Gastrocnemius medialis (tissue), 4 donors: ENCODE data around the gene BRI3. TPM values are rescaled to one million over a fixed set of nuclear protein-coding genes. Genes with fewer than 3 reads are reported as not detected.

ENCODE experiments used
- ATAC-seq, 2 donors: fragments of 150-250 bp; one replicate each; pipeline ENCODE4 v1.9.1; 2016
- DNase-seq, 2 donors: peaks; one replicate each; pipeline ENCODE4 v3.0.0-alpha.2; 2019
- H3K27ac ChIP-seq, 4 donors: fragments of 200-600 bp; sonication (generic); 1 replicate in 1 of 4; 2 replicates in 3 of 4; pipeline ENCODE4 v1.5.1; 2016 to 2018; ENCODE audit warnings: mild to moderate bottlenecking in 2 of 4, moderate library complexity in 1 of 4
- H3K27me3 ChIP-seq, 3 donors: fragments of 200-600 bp; sonication (generic) in 2 of 3; 1 replicate in 1 of 3; 2 replicates in 2 of 3; pipeline versions ENCODE4 v1.5.1 to v1.6.0; 2016 to 2019; ENCODE audit warnings: mild to moderate bottlenecking in 1 of 3, moderate library complexity in 1 of 3
- H3K36me3 ChIP-seq, 2 donors: fragments of 200-600 bp; sonication (generic) in 1 of 2; one replicate each; pipeline ENCODE4 v1.5.1; 2017 to 2018
- H3K4me1 ChIP-seq, 2 donors: fragments of 200-600 bp; sonication (generic) in 1 of 2; one replicate each; pipeline ENCODE4 v1.5.1; 2016 to 2017; ENCODE audit warnings: mild to moderate bottlenecking in 2 of 2
- H3K4me3 ChIP-seq, 4 donors: fragments of 200-600 bp; sonication (generic) in 3 of 4; 1 replicate in 1 of 4; 2 replicates in 3 of 4; pipeline ENCODE4 v1.5.1; 2016 to 2019; ENCODE audit warnings: mild to moderate bottlenecking in 2 of 4
- H3K9me3 ChIP-seq, 3 donors: fragments of 200-600 bp; sonication (generic) in 2 of 3; 1 replicate in 1 of 3; 2 replicates in 2 of 3; pipeline ENCODE4 v1.5.1; 2016 to 2019
- CTCF ChIP-seq, 5 experiments: fragments of 450-650 bp in 3 of 5; fragments of 200-600 bp in 2 of 5; sonication (generic) in 2 of 5; IDR thresholded peaks in 4 of 5; conservative IDR thresholded peaks in 1 of 5; 1 replicate in 4 of 5; 2 replicates in 1 of 5; pipeline ENCODE4 v1.5.1; 2016 to 2019; ENCODE audit warnings: antibody characterized with exemption in 5 of 5, mild to moderate bottlenecking in 3 of 5, moderate library complexity in 3 of 5
- POLR2A ChIP-seq, 2 donors: fragments of 450-650 bp; IDR thresholded peaks; one replicate each; pipeline ENCODE4 v1.6.1; 2017; ENCODE audit warnings: antibody characterized with exemption in 2 of 2, mild to moderate bottlenecking in 2 of 2, moderate library complexity in 2 of 2
- in situ Hi-C, 4 donors: fragments of 200-750 bp; cut with MboI; loops; one replicate each; pipeline versions ENCODE4 v1.15.0 to v1.8.0; 2017; ENCODE audit warnings: low sequenced_read_pairs in 4 of 4
- intact Hi-C: fragments of 100-400 bp; cut with DNase I; formaldehyde crosslinking; loops from one replicate; pipeline ENCODE4 v1.15.1; 2023; ENCODE audit warnings: low total_unique reads
- total RNA-seq, 4 donors: library from RNA; depleted of rRNA; stranded (reverse); fragments of >200 nt; gene quantifications; one replicate each; pipeline versions ENCODE4 v1.1.0 to v1.2.3, GENCODE V29; 2016

The BRI3 gene
- total RNA-seq, 4 donors from 2014 or later: 60.5 to 180 (median 114) TPM

GRCh38 chr7:98297626-98298286 is 16.3 kb downstream of the BRI3 start:
- Histone ChIP-seq H3K9me3 (no peaks in the 10 kb centered on the region), H3K27me3 (no peaks in the 10 kb centered on the region), H3K36me3 (peaks cover 0 to 18% of the 10 kb centered on the region in 2 donors), H3K4me3 (no peak overlapping the region), H3K27ac (no peak overlapping the region), H3K4me1 (peaks cover 3% of the 10 kb centered on the region in 2 donors)
- in situ Hi-C loops: no loop called here
- DNase-seq: no peak
- no peak for ATAC-seq
- TF ChIP-seq POLR2A (IDR thresholded peaks at IDR 0.05): no peak
- TF ChIP-seq CTCF (IDR thresholded peaks at IDR 0.05 in 4 of 5, conservative IDR thresholded peaks at IDR 0.05 in 1 of 5): no peak
- intact Hi-C loops: no loop called here

- Histone ChIP-seq H3K27me3 (no peaks in the 10 kb centered on the region), H3K27ac (no peak overlapping the region), H3K36me3 (no peaks in the 10 kb centered on the region), H3K4me1 (no peaks in the 10 kb centered on the region), H3K9me3 (no peaks in the 10 kb centered on the region), H3K4me3 (no peak overlapping the region)
- in situ Hi-C loops: no loop called here
- intact Hi-C loops: no loop called here
- no peak for DNase-seq
- TF ChIP-seq POLR2A (IDR thresholded peaks at IDR 0.05) (no peak), CTCF (IDR thresholded peaks at IDR 0.05 in 4 of 5, conservative IDR thresholded peaks at IDR 0.05 in 1 of 5) (no peak)
- no peak for ATAC-seq
Observed at GRCh38 chr7:98300595-98301372, 19.3 kb downstream of the BRI3 start.

GRCh38 chr7:98301693-98302470 is 20.4 kb downstream of the BRI3 start:
- no peak for ATAC-seq
- H3K4me3 ChIP-seq: no peak overlapping the region
- intact Hi-C loops (no loop called here), in situ Hi-C loops (no loop called here)
- TF ChIP-seq CTCF (IDR thresholded peaks at IDR 0.05 in 4 of 5, conservative IDR thresholded peaks at IDR 0.05 in 1 of 5) (no peak), POLR2A (IDR thresholded peaks at IDR 0.05) (no peak)
- no peaks in the 10 kb centered on the region for H3K27me3 ChIP-seq
- no peaks in the 10 kb centered on the region for H3K9me3 ChIP-seq
- peaks cover 0 to 7% of the 10 kb centered on the region in 2 donors for H3K36me3 ChIP-seq
- no peak for DNase-seq
- H3K4me1 ChIP-seq: no peaks in the 10 kb centered on the region
- no peak overlapping the region for H3K27ac ChIP-seq

- no peak overlapping the region for H3K27ac ChIP-seq
- H3K27me3 ChIP-seq: no peaks in the 10 kb centered on the region
- in situ Hi-C loops: no loop called here
- H3K36me3 ChIP-seq: peaks cover 0 to 21% of the 10 kb centered on the region in 2 donors
- H3K4me3 ChIP-seq: no peak overlapping the region
- H3K9me3 ChIP-seq: no peaks in the 10 kb centered on the region
- ATAC-seq (no peak), DNase-seq (no peak)
- TF ChIP-seq POLR2A (IDR thresholded peaks at IDR 0.05): no peak
- TF ChIP-seq CTCF (IDR thresholded peaks at IDR 0.05 in 4 of 5, conservative IDR thresholded peaks at IDR 0.05 in 1 of 5): no peak
- no peaks in the 10 kb centered on the region for H3K4me1 ChIP-seq
- intact Hi-C loops: no loop called here
Observed at GRCh38 chr7:98303176-98303865, 21.8 kb downstream of the BRI3 start.
